Astrocyte (in vitro differentiated cells and primary cell): ENCODE results near the gene SAC3D1. TPM values are rescaled to one million over a fixed set of nuclear protein-coding genes. Genes with fewer than 3 reads are reported as not detected.
A peak's percentile ranks its signal among the peaks of the same experiment; 100 is the strongest.

Source experiments
- DNase-seq: peaks from one replicate; pipeline ENCODE4 v3.0.0-alpha.2; 2010; ENCODE audit warnings: low read depth
- FAIRE-seq: peaks from 2 replicates; lab custom pipeline; 2011; peaks lifted over from hg19 to GRCh38; lab: Jason Lieb, UNC
- H2AFZ ChIP-seq: 2 replicates; pipeline ENCODE4 v1.6.0; 2012; ENCODE audit warnings: low read depth, low read length, inconsistent platforms
- H3K27ac ChIP-seq: 2 replicates; pipeline ENCODE4 v1.5.1; 2011; ENCODE audit warnings: low read depth, low read length, inconsistent platforms
- H3K27me3 ChIP-seq: 2 replicates; pipeline ENCODE4 v1.6.0; 2011; ENCODE audit warnings: low read length, inconsistent platforms; ENCODE audit not compliant: insufficient read depth
- H3K36me3 ChIP-seq: 2 replicates; pipeline ENCODE4 v1.5.1; 2011; ENCODE audit warnings: low read length, inconsistent platforms; ENCODE audit not compliant: insufficient read depth
- H3K4me1 ChIP-seq: 2 replicates; pipeline ENCODE4 v1.5.1; 2011; ENCODE audit warnings: low read length, inconsistent platforms; ENCODE audit not compliant: insufficient read depth
- H3K4me2 ChIP-seq: 2 replicates; pipeline ENCODE4 v1.6.0; 2012; ENCODE audit warnings: low read length, inconsistent platforms
- H3K4me3 ChIP-seq: 2 replicates; pipeline ENCODE4 v1.5.1; 2011; ENCODE audit warnings: low read depth, mild to moderate bottlenecking, low read length, inconsistent platforms; ENCODE audit not compliant: insufficient read depth
- H3K79me2 ChIP-seq: 2 replicates; pipeline ENCODE4 v1.6.0; 2012; ENCODE audit warnings: mild to moderate bottlenecking, low read length, inconsistent platforms; ENCODE audit not compliant: insufficient read depth
- H3K9ac ChIP-seq: 2 replicates; pipeline ENCODE4 v1.6.0; 2012; ENCODE audit warnings: mild to moderate bottlenecking, low read length, inconsistent platforms
- H3K9me3 ChIP-seq: 2 replicates; pipeline ENCODE4 v1.5.1; 2012; ENCODE audit warnings: low read depth, mild to moderate bottlenecking, low read length, inconsistent platforms; ENCODE audit not compliant: insufficient read depth
- H4K20me1 ChIP-seq: 2 replicates; pipeline ENCODE4 v1.6.0; 2012; ENCODE audit warnings: low read length, inconsistent platforms; ENCODE audit not compliant: insufficient read depth
- H3K27ac Mint-ChIP-seq: one replicate; pipeline ENCODE4 v1.8.0; 2021; ENCODE audit warnings: mild to moderate bottlenecking, mixed read lengths; ENCODE audit not compliant: unreplicated experiment
- H3K27me3 Mint-ChIP-seq: one replicate; pipeline ENCODE4 v1.8.0; 2021; ENCODE audit warnings: low read depth, mixed read lengths; ENCODE audit not compliant: unreplicated experiment
- H3K36me3 Mint-ChIP-seq: one replicate; pipeline ENCODE4 v1.8.0; 2021; ENCODE audit warnings: low read depth, mixed read lengths; ENCODE audit not compliant: unreplicated experiment
- H3K4me1 Mint-ChIP-seq: one replicate; pipeline ENCODE4 v1.8.0; 2021; ENCODE audit warnings: low read depth, mixed read lengths; ENCODE audit not compliant: unreplicated experiment
- H3K4me3 Mint-ChIP-seq: one replicate; pipeline ENCODE4 v1.8.0; 2021; ENCODE audit warnings: mild to moderate bottlenecking, moderate library complexity, mixed read lengths; ENCODE audit not compliant: unreplicated experiment
- H3K9me3 Mint-ChIP-seq: one replicate; pipeline ENCODE4 v1.8.0; 2021; ENCODE audit warnings: mild to moderate bottlenecking, mixed read lengths; ENCODE audit not compliant: unreplicated experiment
- EZH2 ChIP-seq: IDR thresholded peaks from 2 replicates; pipeline ENCODE4 v1.6.1; 2012; ENCODE audit warnings: mild to moderate bottlenecking, low read length, inconsistent platforms; ENCODE audit not compliant: insufficient read depth
- total RNA-seq: library from RNA; stranded (reverse); gene quantifications from 2 replicates; pipeline ENCODE4 v1.2.1, GENCODE V29; 2021
- TF ChIP-seq, protein P1 (sequence below): IDR thresholded peaks from 2 replicates; pipeline ENCODE4 v1.5.1; 2011; ENCODE audit warnings: low read depth, mild to moderate bottlenecking, inconsistent platforms, low read length, moderate library complexity; ENCODE audit not compliant: insufficient read depth

The SAC3D1 gene
- total RNA-seq, 1 donor from 2014 or later: 14.6 TPM

DNA sequence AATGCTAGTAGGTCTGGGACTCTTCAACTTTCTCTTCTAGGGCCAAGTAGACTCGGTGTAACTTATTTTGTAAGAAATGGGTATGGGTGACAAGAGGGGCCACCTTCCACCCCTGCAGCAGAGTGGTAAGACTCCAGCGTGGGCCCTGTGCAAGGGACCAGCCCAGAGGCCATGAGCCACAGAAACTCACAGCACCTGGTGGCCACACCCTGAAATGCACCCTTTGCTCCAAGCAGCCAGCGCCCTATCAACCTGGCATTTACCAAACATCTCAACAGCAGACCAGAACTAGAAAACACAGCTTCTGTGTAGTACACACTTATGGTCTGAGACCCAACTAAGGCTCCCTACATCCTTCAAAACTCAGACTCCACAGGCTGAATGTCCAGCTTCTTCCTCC is 37.1 kb downstream of the SAC3D1 start:
- H3K36me3 Mint-ChIP-seq: no peaks in the 10 kb centered on the region
- peaks cover 4% of the 10 kb centered on the region for H3K4me1 ChIP-seq
- H2AFZ ChIP-seq: no peak overlapping the region
- H4K20me1 ChIP-seq: peaks cover 4% of the 10 kb centered on the region
- no peak for FAIRE-seq
- H3K4me2 ChIP-seq: no peak overlapping the region
- H3K79me2 ChIP-seq: peaks cover 50% of the 10 kb centered on the region
- H3K27me3 Mint-ChIP-seq: no peaks in the 10 kb centered on the region
- H3K4me3 Mint-ChIP-seq: no peak overlapping the region
- TF ChIP-seq, protein P1, sequence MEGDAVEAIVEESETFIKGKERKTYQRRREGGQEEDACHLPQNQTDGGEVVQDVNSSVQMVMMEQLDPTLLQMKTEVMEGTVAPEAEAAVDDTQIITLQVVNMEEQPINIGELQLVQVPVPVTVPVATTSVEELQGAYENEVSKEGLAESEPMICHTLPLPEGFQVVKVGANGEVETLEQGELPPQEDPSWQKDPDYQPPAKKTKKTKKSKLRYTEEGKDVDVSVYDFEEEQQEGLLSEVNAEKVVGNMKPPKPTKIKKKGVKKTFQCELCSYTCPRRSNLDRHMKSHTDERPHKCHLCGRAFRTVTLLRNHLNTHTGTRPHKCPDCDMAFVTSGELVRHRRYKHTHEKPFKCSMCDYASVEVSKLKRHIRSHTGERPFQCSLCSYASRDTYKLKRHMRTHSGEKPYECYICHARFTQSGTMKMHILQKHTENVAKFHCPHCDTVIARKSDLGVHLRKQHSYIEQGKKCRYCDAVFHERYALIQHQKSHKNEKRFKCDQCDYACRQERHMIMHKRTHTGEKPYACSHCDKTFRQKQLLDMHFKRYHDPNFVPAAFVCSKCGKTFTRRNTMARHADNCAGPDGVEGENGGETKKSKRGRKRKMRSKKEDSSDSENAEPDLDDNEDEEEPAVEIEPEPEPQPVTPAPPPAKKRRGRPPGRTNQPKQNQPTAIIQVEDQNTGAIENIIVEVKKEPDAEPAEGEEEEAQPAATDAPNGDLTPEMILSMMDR: peak; percentile 50
- TF ChIP-seq EZH2: no peak
- no peak for DNase-seq
- no peaks in the 10 kb centered on the region for H3K4me1 Mint-ChIP-seq
- H3K4me3 ChIP-seq: no peak overlapping the region
- no peaks in the 10 kb centered on the region for H3K9me3 Mint-ChIP-seq
- no peak overlapping the region for H3K27ac ChIP-seq
- no peaks in the 10 kb centered on the region for H3K9me3 ChIP-seq
- no peak overlapping the region for H3K27ac Mint-ChIP-seq
- no peak overlapping the region for H3K9ac ChIP-seq
- H3K27me3 ChIP-seq: no peaks in the 10 kb centered on the region
- H3K36me3 ChIP-seq: peaks cover 13% of the 10 kb centered on the region

DNA sequence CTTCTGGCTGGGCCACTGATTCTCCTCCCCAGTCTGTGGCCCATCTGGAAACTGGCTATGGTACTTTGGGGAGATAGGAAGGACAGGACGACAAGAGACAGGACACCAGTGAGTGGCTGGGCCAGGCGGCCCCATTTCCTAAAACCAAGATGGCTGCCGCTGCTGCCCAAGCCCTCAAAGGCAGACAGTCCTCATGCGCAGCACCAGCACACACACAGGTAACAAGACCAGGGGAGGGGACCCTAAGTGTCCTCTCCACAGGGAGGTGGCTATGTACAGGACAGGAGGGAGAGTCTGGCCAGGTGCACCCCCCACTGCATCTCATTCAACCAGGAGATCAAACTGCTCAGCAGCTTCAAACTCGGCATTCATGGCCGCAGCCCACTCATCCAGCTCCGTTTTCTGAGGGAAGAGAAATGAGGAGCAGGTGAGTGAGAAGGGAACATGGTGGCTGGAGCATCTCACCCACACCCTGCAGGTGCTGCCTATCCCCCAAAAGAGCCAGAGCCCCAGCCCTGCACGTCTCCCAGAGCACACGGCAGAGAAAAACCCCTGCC is 37.9 kb downstream of the SAC3D1 start:
- H3K79me2 ChIP-seq: peaks cover 57% of the 10 kb centered on the region
- no peak for DNase-seq
- peaks cover 9% of the 10 kb centered on the region for H3K4me1 ChIP-seq
- Mint-ChIP-seq H3K4me3 (no peak overlapping the region), H3K27ac (no peak overlapping the region), H3K27me3 (no peaks in the 10 kb centered on the region), H3K36me3 (no peaks in the 10 kb centered on the region), H3K4me1 (no peaks in the 10 kb centered on the region), H3K9me3 (no peaks in the 10 kb centered on the region)
- peaks cover 4% of the 10 kb centered on the region for H4K20me1 ChIP-seq
- H3K36me3 ChIP-seq: peaks cover 13% of the 10 kb centered on the region
- H3K4me2 ChIP-seq: no peak overlapping the region
- no peaks in the 10 kb centered on the region for H3K27me3 ChIP-seq
- H3K9me3 ChIP-seq: no peaks in the 10 kb centered on the region
- H3K4me3 ChIP-seq: no peak overlapping the region
- H3K9ac ChIP-seq: no peak overlapping the region
- no peak for FAIRE-seq
- H3K27ac ChIP-seq: no peak overlapping the region
- no peak overlapping the region for H2AFZ ChIP-seq
- TF ChIP-seq, protein P1: no peak
- TF ChIP-seq EZH2: no peak

DNA sequence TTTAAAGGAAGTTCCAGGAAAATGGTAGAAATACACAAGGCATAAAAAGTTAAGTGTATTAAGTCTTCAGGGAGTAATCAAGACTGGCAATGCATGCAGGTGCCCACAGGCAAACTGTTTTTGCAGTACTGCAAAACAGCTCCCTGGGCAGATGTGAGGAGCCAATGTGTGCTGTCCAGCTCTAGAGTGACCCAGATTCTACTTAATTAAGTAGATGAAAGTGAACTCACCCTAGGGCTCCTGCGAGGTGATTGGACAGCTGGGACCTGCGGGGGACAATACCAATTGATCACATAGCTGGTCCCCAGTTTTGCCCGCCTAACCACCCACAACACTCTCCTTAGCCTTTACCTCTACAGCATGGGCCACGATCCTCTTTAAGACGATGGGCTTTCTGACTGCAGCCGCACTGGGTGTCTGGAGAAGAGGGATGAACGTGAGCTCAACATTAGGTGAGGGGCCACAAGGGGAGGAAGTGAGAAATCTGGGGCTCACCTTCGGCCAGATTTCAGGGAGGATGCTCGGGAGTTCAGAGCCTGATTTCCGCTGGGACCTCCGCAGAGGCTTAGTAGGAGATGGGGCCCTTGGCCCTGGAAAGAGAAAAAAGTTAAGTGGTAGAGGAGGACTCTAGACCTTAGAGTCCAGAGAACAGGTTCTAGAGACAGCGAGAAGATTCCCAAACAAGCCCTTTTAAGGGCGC is 42.3 kb downstream of the SAC3D1 start:
- Histone ChIP-seq H4K20me1 (peaks cover 4% of the 10 kb centered on the region), H3K9me3 (no peaks in the 10 kb centered on the region), H2AFZ (peak overlapping the region; percentile 86), H3K4me1 (peaks cover 15% of the 10 kb centered on the region), H3K79me2 (peaks cover 69% of the 10 kb centered on the region), H3K27me3 (no peaks in the 10 kb centered on the region), H3K4me3 (peak overlapping the region; percentile 98), H3K27ac (peak overlapping the region; percentile 98), H3K9ac (peak overlapping the region; percentile 99), H3K4me2 (peak overlapping the region; percentile 95), H3K36me3 (peaks cover 13% of the 10 kb centered on the region)
- Mint-ChIP-seq H3K4me1 (peaks cover 9% of the 10 kb centered on the region), H3K27me3 (no peaks in the 10 kb centered on the region), H3K4me3 (peak overlapping the region; percentile 96), H3K9me3 (no peaks in the 10 kb centered on the region), H3K27ac (peak overlapping the region; percentile 99), H3K36me3 (peaks cover 4% of the 10 kb centered on the region)
- FAIRE-seq (no peak), DNase-seq (no peak)
- TF ChIP-seq, protein P1: no peak
- TF ChIP-seq EZH2: no peak
